ENCODE results near the gene CRYBG1.

DNA sequence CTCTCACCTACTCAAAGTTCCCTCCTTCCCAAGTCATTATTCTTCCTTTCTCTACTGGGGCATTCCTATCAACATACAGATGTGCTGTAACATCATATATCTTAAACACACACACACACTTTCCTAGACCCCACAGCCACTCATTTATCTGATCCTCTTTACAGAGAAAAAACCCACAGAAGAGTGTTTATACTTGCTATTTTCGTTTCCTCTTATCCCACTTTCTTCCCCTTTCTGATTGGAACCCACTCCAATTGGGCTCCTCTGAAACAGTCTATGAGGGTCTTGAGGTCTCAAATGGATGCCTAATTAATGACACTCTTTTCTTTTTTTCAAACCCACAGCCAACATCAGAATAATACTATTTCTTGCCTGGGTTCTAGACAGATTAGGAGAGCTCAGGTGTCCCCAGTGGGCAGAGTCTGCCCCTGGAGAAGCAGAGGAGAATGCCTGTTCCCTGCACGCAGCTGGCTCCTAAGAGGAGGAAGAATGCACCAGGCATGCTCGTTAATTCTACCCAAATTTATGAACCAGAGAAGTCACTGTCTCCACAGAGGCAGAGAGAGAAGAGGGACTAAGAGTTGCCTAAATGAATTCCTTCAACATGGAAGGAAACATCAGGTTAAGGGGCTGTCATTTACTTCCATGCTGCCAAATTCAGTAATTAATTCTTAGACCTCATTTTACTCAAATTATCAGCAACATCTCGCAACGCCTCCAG lies 65.9 kb downstream of the CRYBG1 start:
- TF ChIP-seq, protein P1, sequence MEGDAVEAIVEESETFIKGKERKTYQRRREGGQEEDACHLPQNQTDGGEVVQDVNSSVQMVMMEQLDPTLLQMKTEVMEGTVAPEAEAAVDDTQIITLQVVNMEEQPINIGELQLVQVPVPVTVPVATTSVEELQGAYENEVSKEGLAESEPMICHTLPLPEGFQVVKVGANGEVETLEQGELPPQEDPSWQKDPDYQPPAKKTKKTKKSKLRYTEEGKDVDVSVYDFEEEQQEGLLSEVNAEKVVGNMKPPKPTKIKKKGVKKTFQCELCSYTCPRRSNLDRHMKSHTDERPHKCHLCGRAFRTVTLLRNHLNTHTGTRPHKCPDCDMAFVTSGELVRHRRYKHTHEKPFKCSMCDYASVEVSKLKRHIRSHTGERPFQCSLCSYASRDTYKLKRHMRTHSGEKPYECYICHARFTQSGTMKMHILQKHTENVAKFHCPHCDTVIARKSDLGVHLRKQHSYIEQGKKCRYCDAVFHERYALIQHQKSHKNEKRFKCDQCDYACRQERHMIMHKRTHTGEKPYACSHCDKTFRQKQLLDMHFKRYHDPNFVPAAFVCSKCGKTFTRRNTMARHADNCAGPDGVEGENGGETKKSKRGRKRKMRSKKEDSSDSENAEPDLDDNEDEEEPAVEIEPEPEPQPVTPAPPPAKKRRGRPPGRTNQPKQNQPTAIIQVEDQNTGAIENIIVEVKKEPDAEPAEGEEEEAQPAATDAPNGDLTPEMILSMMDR (IDR thresholded peaks at IDR 0.05; ENCODE audit: low read length), result no peak
- no peak for TF ChIP-seq EZH2phosphoT487 (IDR thresholded peaks at IDR 0.05; ENCODE audit: low read length)
